ENCODE measurements around the gene HKDC1.
A peak's percentile ranks its signal among the peaks of the same experiment; 100 is the strongest.

Gene HKDC1

GRCh38 chr10:69224862-69225657 is 4.9 kb downstream of the HKDC1 start:
- Histone ChIP-seq H2AFZ (ENCODE audit: low read length) (peak overlapping the region; percentile 66), H3K4me1 (ENCODE audit: insufficient read depth, low read length, poor library complexity, severe bottlenecking) (peaks cover 76% of the 10 kb centered on the region), H3K9me3 (ENCODE audit: insufficient read depth, low read depth, low read length) (no peaks in the 10 kb centered on the region)

GRCh38 chr10:69225681-69226080 is 5.5 kb downstream of the HKDC1 start:
- peak overlapping the region; percentile 63 for H3K9ac ChIP-seq (ENCODE audit: low read depth, low read length, poor library complexity, severe bottlenecking)
- H3K4me2 ChIP-seq (ENCODE audit: low read depth, low read length, poor library complexity, severe bottlenecking) = peak overlapping the region; percentile 79
- no peak for TF ChIP-seq CTCF (conservative IDR thresholded peaks at IDR 0.05; ENCODE audit: low read length)
- no peak for TF ChIP-seq EZH2phosphoT487 (IDR thresholded peaks at IDR 0.05; ENCODE audit: borderline replicate concordance)
- H2AFZ ChIP-seq (ENCODE audit: low read length) = peak overlapping the region; percentile 66
- H3K4me1 ChIP-seq (ENCODE audit: insufficient read depth, low read length, poor library complexity, severe bottlenecking) = peaks cover 80% of the 10 kb centered on the region
- H3K79me2 ChIP-seq (ENCODE audit: insufficient read depth, low read length) = no peaks in the 10 kb centered on the region
- no peaks in the 10 kb centered on the region for H3K9me3 ChIP-seq (ENCODE audit: insufficient read depth, low read depth, low read length)
- no peaks in the 10 kb centered on the region for H3K9me2 ChIP-seq (replicated peaks; ENCODE audit: low read depth, low read length)
- no peaks in the 10 kb centered on the region for H3K36me3 ChIP-seq (ENCODE audit: insufficient read depth, low read length)
- H3F3A ChIP-seq (ENCODE audit: low read depth) = peaks cover 5% of the 10 kb centered on the region; the same call in 1 of the 2 replicates
- no peaks in the 10 kb centered on the region for H3K27me3 ChIP-seq (ENCODE audit: insufficient read depth, low read length, poor library complexity, severe bottlenecking)
- no peaks in the 10 kb centered on the region for H4K20me1 ChIP-seq (ENCODE audit: insufficient read depth, low read length, poor library complexity, severe bottlenecking)
- H3K4me3 ChIP-seq (ENCODE audit: low read length, poor library complexity, severe bottlenecking) = peak overlapping the region; percentile 56

More at GRCh38 chr10:69224862-69225657, 4.9 kb downstream of the HKDC1 start:
- Histone ChIP-seq H3K27me3 (ENCODE audit: insufficient read depth, low read length, poor library complexity, severe bottlenecking) (no peaks in the 10 kb centered on the region), H3K9me2 (replicated peaks; ENCODE audit: low read depth, low read length) (no peaks in the 10 kb centered on the region), H3K4me3 (ENCODE audit: low read length, poor library complexity, severe bottlenecking) (peak overlapping the region; percentile 56), H3K9ac (ENCODE audit: low read depth, low read length, poor library complexity, severe bottlenecking) (peak overlapping the region; percentile 63), H4K20me1 (ENCODE audit: insufficient read depth, low read length, poor library complexity, severe bottlenecking) (no peaks in the 10 kb centered on the region), H3F3A (ENCODE audit: low read depth) (peaks cover 5% of the 10 kb centered on the region; the same call in 1 of the 2 replicates), H3K79me2 (ENCODE audit: insufficient read depth, low read length) (no peaks in the 10 kb centered on the region), H3K4me2 (ENCODE audit: low read depth, low read length, poor library complexity, severe bottlenecking) (peak overlapping the region; percentile 79), H3K36me3 (ENCODE audit: insufficient read depth, low read length) (no peaks in the 10 kb centered on the region)
- TF ChIP-seq CTCF (conservative IDR thresholded peaks at IDR 0.05; ENCODE audit: low read length) (no peak), EZH2phosphoT487 (IDR thresholded peaks at IDR 0.05; ENCODE audit: borderline replicate concordance) (no peak)

DNA sequence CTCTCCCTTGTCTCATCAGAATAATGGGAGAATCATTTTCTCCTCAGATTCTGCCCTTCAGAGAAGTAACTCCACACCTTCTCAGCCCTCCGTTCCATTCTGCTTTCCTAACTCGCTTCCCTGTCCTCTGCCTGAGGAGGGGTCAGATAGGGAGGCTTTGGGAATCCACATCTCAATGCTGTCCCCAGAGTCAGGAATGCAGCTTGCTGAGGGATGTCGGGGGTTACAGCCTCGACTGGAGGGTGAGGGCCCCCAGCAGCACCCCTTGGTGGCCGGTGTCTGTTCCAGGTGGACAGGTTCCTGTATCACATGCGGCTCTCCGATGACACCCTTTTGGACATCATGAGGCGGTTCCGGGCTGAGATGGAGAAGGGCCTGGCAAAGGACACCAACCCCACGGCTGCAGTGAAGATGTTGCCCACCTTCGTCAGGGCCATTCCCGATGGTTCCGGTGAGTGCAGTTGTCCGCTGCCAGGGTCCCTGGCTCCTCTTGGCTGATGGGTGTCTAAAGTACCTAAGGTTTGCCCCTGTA is 6.9 kb downstream of the HKDC1 start:
- no peaks in the 10 kb centered on the region for H3K79me2 ChIP-seq (ENCODE audit: insufficient read depth, low read length)
- no peaks in the 10 kb centered on the region for H3K9me3 ChIP-seq (ENCODE audit: insufficient read depth, low read depth, low read length)
- no peaks in the 10 kb centered on the region for H4K20me1 ChIP-seq (ENCODE audit: insufficient read depth, low read length, poor library complexity, severe bottlenecking)
- no peaks in the 10 kb centered on the region for H3K27me3 ChIP-seq (ENCODE audit: insufficient read depth, low read length, poor library complexity, severe bottlenecking)
- H3K4me1 ChIP-seq (ENCODE audit: insufficient read depth, low read length, poor library complexity, severe bottlenecking) = peaks cover 71% of the 10 kb centered on the region
- TF ChIP-seq EZH2phosphoT487 (IDR thresholded peaks at IDR 0.05; ENCODE audit: borderline replicate concordance) (no peak), CTCF (conservative IDR thresholded peaks at IDR 0.05; ENCODE audit: low read length) (no peak)
- H3K4me2 ChIP-seq (ENCODE audit: low read depth, low read length, poor library complexity, severe bottlenecking) = no peak overlapping the region
- no peak overlapping the region for H3K9ac ChIP-seq (ENCODE audit: low read depth, low read length, poor library complexity, severe bottlenecking)
- H3F3A ChIP-seq (ENCODE audit: low read depth) = peaks cover 5% of the 10 kb centered on the region; the same call in 1 of the 2 replicates
- no peaks in the 10 kb centered on the region for H3K36me3 ChIP-seq (ENCODE audit: insufficient read depth, low read length)
- H3K9me2 ChIP-seq (replicated peaks; ENCODE audit: low read depth, low read length) = no peaks in the 10 kb centered on the region
- no peak overlapping the region for H2AFZ ChIP-seq (ENCODE audit: low read length)
- H3K4me3 ChIP-seq (ENCODE audit: low read length, poor library complexity, severe bottlenecking) = no peak overlapping the region
